CD4-positive, alpha-beta T cell treated with Interleukin-15 for 4 hours (primary cell): ENCODE results near the gene ISX.
A peak's percentile ranks its signal among the peaks of the same experiment; 100 is the strongest.
"Not testable (repeated sequence)": the region's sequence is repeated elsewhere in the genome, so short reads cannot be mapped to it uniquely, and the experiment has no call there.

ENCODE experiments used
- DNase-seq: peaks from one replicate; pipeline ENCODE4 v3.0.0-alpha.2; 2020; ENCODE audit warnings: low spot score

ISX gene

GRCh38 chr22:35065796-35066218 lies at the start of gene ISX:
TSS of gene ISX (plus strand) at chr22:35066158. CDS start at chr22:35067088, 930 bp downstream.
- DNase-seq = no peak

GRCh38 chr22:35016909-35017308 lies 49.0 kb upstream of the ISX start:
- no peak for DNase-seq

GRCh38 chr22:35018995-35019394 lies 47.0 kb upstream of the ISX start:
- DNase-seq = no peak

GRCh38 chr22:35020517-35020916 lies 45.4 kb upstream of the ISX start:
- no peak for DNase-seq

GRCh38 chr22:35021161-35021560 lies 44.8 kb upstream of the ISX start:
- DNase-seq = no peak

- no peak for DNase-seq
Measured at GRCh38 chr22:35022291-35022690, 43.7 kb upstream of the ISX start.

GRCh38 chr22:35023692-35024363 lies 42.1 kb upstream of the ISX start:
- peak; percentile 3 for DNase-seq

- DNase-seq = no peak
Measured at GRCh38 chr22:35024364-35024692, 41.6 kb upstream of the ISX start.

GRCh38 chr22:35030112-35030511 lies 35.8 kb upstream of the ISX start:
- DNase-seq = not testable (repeated sequence)

GRCh38 chr22:35032571-35032970 lies 33.4 kb upstream of the ISX start:
- DNase-seq = no peak

GRCh38 chr22:35033635-35034296 lies 32.2 kb upstream of the ISX start:
- DNase-seq = no peak

GRCh38 chr22:35034963-35035362 lies 31.0 kb upstream of the ISX start:
- DNase-seq = no peak

- DNase-seq = no peak
Measured at GRCh38 chr22:35037089-35037488, 28.9 kb upstream of the ISX start.

- no peak for DNase-seq
Measured at GRCh38 chr22:35039625-35040024, 26.3 kb upstream of the ISX start.

- no peak for DNase-seq
Measured at GRCh38 chr22:35043252-35043933, 22.6 kb upstream of the ISX start.

GRCh38 chr22:35043934-35044319 lies 22.0 kb upstream of the ISX start:
- no peak for DNase-seq

GRCh38 chr22:35044607-35045390 lies 21.2 kb upstream of the ISX start:
- DNase-seq = no peak

- no peak for DNase-seq
Measured at GRCh38 chr22:35045451-35045850, 20.5 kb upstream of the ISX start.

- no peak for DNase-seq
Measured at GRCh38 chr22:35046744-35047462, 19.1 kb upstream of the ISX start.

GRCh38 chr22:35050038-35050437 lies 15.9 kb upstream of the ISX start:
- not testable (repeated sequence) for DNase-seq

- no peak for DNase-seq
Measured at GRCh38 chr22:35051013-35051535, 14.9 kb upstream of the ISX start.

- DNase-seq = no peak
Measured at GRCh38 chr22:35051791-35052190, 14.2 kb upstream of the ISX start.
